Testis (tissue), 2 donors: Measurements from ENCODE around the gene PTDSS2.

ENCODE experiments used
- CTCF ChIP-seq, 3 experiments: fragments of 450-650 bp in 2 of 3; fragments of 200-600 bp in 1 of 3; sonication (generic) in 1 of 3; IDR thresholded peaks; one replicate each; pipeline ENCODE4 v1.5.1; 2016 to 2019; ENCODE audit warnings: antibody characterized with exemption in 3 of 3, mild to moderate bottlenecking in 2 of 3, moderate library complexity in 1 of 3
- POLR2A ChIP-seq: fragments of 450-650 bp; IDR thresholded peaks from one replicate; pipeline ENCODE4 v1.6.1; 2017; ENCODE audit warnings: antibody characterized with exemption, mild to moderate bottlenecking, moderate library complexity

DNA sequence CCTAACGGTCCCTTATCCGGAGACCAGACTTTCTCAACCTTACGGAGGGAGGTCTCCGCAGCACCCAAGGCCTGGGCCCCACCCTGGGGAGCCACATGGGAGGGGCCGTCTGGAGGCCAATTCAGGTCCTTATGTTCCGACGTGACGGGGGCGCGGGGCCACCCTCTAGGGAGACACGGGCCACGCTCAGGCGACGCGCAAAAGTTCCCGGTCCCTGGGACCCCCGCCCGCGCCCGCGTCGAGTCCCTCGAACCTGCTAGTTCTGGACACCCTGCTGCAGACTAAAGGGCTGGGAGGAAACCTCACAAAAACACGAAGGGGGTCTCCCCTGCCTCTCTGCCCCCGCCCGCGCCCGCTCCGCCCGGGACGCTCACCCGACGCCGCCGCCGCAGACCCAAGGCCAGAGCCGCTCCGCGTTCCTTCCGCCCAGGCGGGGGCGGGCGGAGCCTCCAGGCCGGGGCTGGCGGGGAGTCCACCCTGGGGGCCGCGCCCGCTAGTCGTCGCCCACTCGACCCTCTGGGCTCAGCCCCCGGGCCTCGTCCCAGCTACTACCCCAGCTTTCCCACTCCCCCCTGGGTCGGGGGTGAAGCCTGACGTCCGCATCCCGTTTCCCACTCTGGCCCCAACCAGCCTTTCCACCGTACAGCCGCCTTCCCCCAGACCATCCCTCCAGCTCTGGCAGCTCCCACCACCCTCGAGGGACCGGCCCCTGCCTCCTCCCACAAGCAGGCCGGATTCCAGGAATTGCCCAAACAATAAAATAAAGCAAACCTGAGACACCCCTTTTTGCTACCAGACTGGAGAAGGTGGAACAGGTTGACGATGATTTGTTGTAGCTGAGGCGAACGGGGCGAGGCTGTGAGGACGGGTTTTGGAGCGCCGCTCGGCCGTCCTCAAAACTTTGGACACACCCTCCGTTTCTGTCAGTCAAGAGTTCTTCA is 54.2 kb downstream of the PTDSS2 start:
- TF ChIP-seq POLR2A (no peak), CTCF (IDR thresholded peaks at IDR 0.05) (no peak)
